ENCODE measurements around the gene ZNF280A. TPM values are rescaled to one million over a fixed set of nuclear protein-coding genes. Genes with fewer than 3 reads are reported as not detected.

Gene ZNF280A
- total RNA-seq, 1 experiment from 2014 or later: not detected

GRCh38 chr22:22558071-22558971 lies 38.3 kb upstream of the ZNF280A start:
- Mint-ChIP-seq H3K36me3 (ENCODE audit: insufficient read depth, unreplicated experiment) (peaks cover 14% of the 10 kb centered on the region), H3K4me1 (ENCODE audit: low read depth, unreplicated experiment) (peaks cover 16% of the 10 kb centered on the region), H3K27ac (ENCODE audit: unreplicated experiment) (peak overlapping the region; percentile 54), H3K4me3 (ENCODE audit: low read depth, unreplicated experiment) (peak overlapping the region; percentile 55), H3K27me3 (ENCODE audit: unreplicated experiment) (peaks cover 38% of the 10 kb centered on the region), H3K9me3 (ENCODE audit: low read depth, unreplicated experiment) (no peaks in the 10 kb centered on the region)
- DNase-seq: no peak
- CTCF ChIA-PET: interaction anchor here (1.0 kb wide), 2 partner anchors 18 to 96 kb away, joined by 3 to 5 read pairs; no protein-coding TSS in a partner anchor
- no TSS peak for BruUV-seq (replicated peaks)
- intact Hi-C loops (cut with micrococcal nuclease; ENCODE audit: unreplicated experiment): no loop called here
- TF ChIP-seq CTCF (IDR thresholded peaks at IDR 0.05; ENCODE audit: unreplicated experiment): no peak

GRCh38 chr22:22556995-22557925 lies 37.2 kb upstream of the ZNF280A start:
- Mint-ChIP-seq H3K27ac (ENCODE audit: unreplicated experiment) (no peak overlapping the region), H3K4me3 (ENCODE audit: low read depth, unreplicated experiment) (no peak overlapping the region), H3K27me3 (ENCODE audit: unreplicated experiment) (peaks cover 38% of the 10 kb centered on the region), H3K9me3 (ENCODE audit: low read depth, unreplicated experiment) (no peaks in the 10 kb centered on the region), H3K4me1 (ENCODE audit: low read depth, unreplicated experiment) (peaks cover 16% of the 10 kb centered on the region), H3K36me3 (ENCODE audit: insufficient read depth, unreplicated experiment) (peaks cover 14% of the 10 kb centered on the region)
- no TSS peak for BruUV-seq (replicated peaks)
- no peak for DNase-seq
- TF ChIP-seq CTCF (IDR thresholded peaks at IDR 0.05; ENCODE audit: unreplicated experiment): no peak
- CTCF ChIA-PET: no interaction called here
- intact Hi-C loops (cut with micrococcal nuclease; ENCODE audit: unreplicated experiment): no loop called here

- CTCF ChIA-PET: no interaction called here
Observed at GRCh38 chr22:22556578-22556977, 36.5 kb upstream of the ZNF280A start.

More at GRCh38 chr22:22556578-22556977, 36.5 kb upstream of the ZNF280A start:
- H3K36me3 Mint-ChIP-seq (ENCODE audit: insufficient read depth, unreplicated experiment): peaks cover 14% of the 10 kb centered on the region
- TF ChIP-seq CTCF (IDR thresholded peaks at IDR 0.05; ENCODE audit: unreplicated experiment): no peak
- intact Hi-C loops (cut with micrococcal nuclease; ENCODE audit: unreplicated experiment): no loop called here
- no peaks in the 10 kb centered on the region for H3K9me3 Mint-ChIP-seq (ENCODE audit: low read depth, unreplicated experiment)
- peaks cover 16% of the 10 kb centered on the region for H3K4me1 Mint-ChIP-seq (ENCODE audit: low read depth, unreplicated experiment)
- no peak overlapping the region for H3K27ac Mint-ChIP-seq (ENCODE audit: unreplicated experiment)
- BruUV-seq (replicated peaks): no TSS peak
- DNase-seq: no peak
- H3K27me3 Mint-ChIP-seq (ENCODE audit: unreplicated experiment): peaks cover 37% of the 10 kb centered on the region
- H3K4me3 Mint-ChIP-seq (ENCODE audit: low read depth, unreplicated experiment): no peak overlapping the region

Data from Calu3 (cell line).